ENCODE data around the gene NUCB1.

Gene NUCB1

DNA sequence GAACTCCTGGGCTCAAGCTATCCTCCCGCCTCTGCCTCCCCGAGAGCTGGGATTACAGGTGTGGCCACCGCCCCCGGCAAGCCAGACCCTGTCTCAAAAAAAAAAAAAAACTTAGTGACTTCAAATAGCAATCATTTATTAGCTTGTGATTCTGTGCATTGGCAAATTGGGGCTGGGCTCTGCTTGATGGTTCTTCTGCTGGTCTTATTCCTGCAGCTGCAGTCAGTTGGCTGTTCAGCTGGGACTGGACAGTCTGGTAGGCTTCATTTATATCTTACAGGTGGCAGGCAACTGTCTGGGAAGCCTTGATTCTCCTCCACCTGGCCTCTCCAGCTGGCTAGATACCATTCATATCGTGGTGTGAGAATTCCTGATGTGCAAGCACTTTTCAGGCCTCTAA, 40.8 kb downstream of the NUCB1 start:
- DNase-seq (ENCODE audit: low read depth), result no peak
- TF ChIP-seq MAX (IDR thresholded peaks at IDR 0.05; ENCODE audit: low read depth, low read length), result no peak
- no peak for TF ChIP-seq CTCF (IDR thresholded peaks at IDR 0.05; ENCODE audit: low read depth, low read length)
- H3K4me3 ChIP-seq (ENCODE audit: low read depth, low read length), result no peak overlapping the region

DNA sequence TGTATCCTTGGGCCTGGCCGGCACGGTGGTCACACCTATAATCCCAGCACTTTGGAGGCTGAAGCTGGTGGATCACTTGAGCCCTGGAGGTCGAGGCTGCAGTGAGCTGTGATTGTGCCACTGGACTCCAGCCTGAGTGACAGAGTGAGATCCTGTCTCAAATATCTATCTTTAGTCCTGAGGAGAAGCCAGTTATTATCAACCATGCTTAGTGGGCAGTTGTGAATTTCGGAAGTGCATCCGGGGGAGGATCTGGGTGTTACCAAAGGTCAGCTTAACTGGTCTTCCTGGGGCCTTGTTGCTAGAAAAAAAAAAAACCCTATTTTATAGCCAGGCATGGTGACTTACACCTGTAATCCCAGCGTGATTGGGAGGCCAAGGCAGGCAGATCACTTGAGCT, 43.0 kb downstream of the NUCB1 start:
- no peak for DNase-seq (ENCODE audit: low read depth)
- no peak overlapping the region for H3K4me3 ChIP-seq (ENCODE audit: low read depth, low read length)
- TF ChIP-seq MYC (IDR thresholded peaks at IDR 0.05; ENCODE audit: low read depth, low read length) (no peak), POLR2A (IDR thresholded peaks at IDR 0.05; ENCODE audit: extremely low read depth, insufficient read length) (no peak), CTCF (IDR thresholded peaks at IDR 0.05; ENCODE audit: low read depth, low read length) (no peak), MAX (IDR thresholded peaks at IDR 0.05; ENCODE audit: low read depth, low read length) (no peak)

DNA sequence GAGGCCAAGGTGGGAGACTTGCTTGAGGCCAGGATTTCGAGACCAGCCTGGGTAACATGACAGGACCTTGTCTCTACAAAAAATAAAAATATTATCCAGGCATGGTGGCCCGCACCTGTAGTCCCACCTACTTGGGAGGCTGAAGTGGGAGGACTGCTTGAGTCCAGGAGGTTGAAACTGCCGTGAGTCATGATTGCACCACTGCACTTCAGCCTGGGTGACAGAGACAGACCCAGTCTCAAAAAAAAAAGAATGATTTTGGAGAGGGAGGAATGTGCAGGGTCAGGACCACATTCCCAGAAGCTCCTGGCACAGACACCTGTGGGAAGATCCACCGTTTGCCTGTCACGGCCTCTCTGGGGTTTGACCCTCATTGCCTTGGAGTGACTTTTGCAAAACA, 45.3 kb downstream of the NUCB1 start:
- H3K4me3 ChIP-seq (ENCODE audit: low read depth, low read length), result no peak overlapping the region
- no peak for TF ChIP-seq MAX (IDR thresholded peaks at IDR 0.05; ENCODE audit: low read depth, low read length)
- no peak for TF ChIP-seq POLR2A (IDR thresholded peaks at IDR 0.05; ENCODE audit: extremely low read depth, insufficient read length)
- TF ChIP-seq MYC (IDR thresholded peaks at IDR 0.05; ENCODE audit: low read depth, low read length), result no peak
- no peak for TF ChIP-seq CTCF (IDR thresholded peaks at IDR 0.05; ENCODE audit: low read depth, low read length)
- DNase-seq (ENCODE audit: low read depth), result no peak

DNA sequence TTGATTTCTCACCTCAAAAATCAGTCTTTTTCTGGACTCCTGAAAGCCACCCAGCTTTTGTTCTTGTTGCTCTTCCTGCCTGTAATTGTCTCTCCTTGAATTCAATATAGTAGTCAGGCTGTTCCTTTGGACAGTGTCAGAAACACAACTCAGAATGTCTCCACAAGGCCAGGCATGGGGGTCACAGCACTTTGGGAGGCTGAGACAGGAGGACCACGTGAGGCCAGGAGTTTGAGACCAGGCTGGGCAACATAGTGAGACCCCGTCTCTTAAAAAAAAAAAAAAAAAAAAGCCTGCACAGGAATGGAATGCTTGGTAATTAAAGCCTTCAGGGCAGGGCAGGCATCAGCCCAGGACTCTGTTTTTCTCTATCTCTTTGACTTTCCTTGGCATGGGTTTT, 45.7 kb downstream of the NUCB1 start:
- DNase-seq (ENCODE audit: low read depth), result no peak
- H3K4me3 ChIP-seq (ENCODE audit: low read depth, low read length), result no peak overlapping the region
- TF ChIP-seq CTCF (IDR thresholded peaks at IDR 0.05; ENCODE audit: low read depth, low read length), result no peak
- TF ChIP-seq MAX (IDR thresholded peaks at IDR 0.05; ENCODE audit: low read depth, low read length), result no peak
- no peak for TF ChIP-seq POLR2A (IDR thresholded peaks at IDR 0.05; ENCODE audit: extremely low read depth, insufficient read length)
- no peak for TF ChIP-seq MYC (IDR thresholded peaks at IDR 0.05; ENCODE audit: low read depth, low read length)

DNA sequence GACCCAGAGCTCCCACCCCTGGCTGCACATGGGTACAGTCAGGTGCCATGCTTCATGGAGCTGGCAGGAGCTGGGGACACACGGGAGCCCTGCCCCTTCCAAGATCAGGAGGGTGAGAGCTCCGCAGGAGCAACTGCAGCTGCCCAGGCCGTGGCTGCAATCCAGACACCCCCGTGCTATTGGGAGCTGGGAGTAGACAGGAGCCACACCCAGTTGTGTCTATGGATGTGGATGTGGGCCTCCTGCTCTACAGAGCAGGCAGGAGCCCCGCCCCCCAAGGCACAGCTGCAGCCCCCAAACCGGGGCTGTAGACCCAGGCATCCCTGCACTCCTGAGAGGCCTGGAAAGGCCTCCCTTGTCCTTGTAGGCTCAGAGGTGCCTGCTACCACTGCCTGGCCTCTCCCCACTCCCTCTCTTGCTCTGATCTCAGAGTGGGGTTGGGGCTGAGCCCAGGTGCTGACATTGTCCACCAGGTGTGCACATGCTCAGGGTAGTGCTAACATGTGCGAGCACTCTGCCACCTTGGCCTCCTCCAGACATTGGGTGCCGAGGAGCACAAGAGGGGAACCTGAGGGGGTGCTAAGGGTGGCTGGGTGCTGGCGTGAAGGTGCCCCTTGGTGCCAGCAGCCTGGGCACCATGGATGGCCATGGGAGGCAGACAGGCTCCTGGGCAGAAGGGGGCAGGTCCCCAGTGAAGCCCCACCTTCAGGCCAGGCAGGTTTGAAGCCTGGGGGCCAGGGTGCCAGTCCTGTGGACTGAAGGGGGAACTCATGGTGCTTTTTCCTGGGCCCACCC, 46.5 kb downstream of the NUCB1 start:
- no peak for TF ChIP-seq MAX (IDR thresholded peaks at IDR 0.05; ENCODE audit: low read depth, low read length)
- TF ChIP-seq POLR2A (IDR thresholded peaks at IDR 0.05; ENCODE audit: extremely low read depth, insufficient read length), result no peak
- TF ChIP-seq MYC (IDR thresholded peaks at IDR 0.05; ENCODE audit: low read depth, low read length), result no peak
- TF ChIP-seq CTCF (IDR thresholded peaks at IDR 0.05; ENCODE audit: low read depth, low read length), result no peak
- H3K4me3 ChIP-seq (ENCODE audit: low read depth, low read length), result no peak overlapping the region
- DNase-seq (ENCODE audit: low read depth), result no peak
